H1 (cell line): ENCODE data around the gene OTUB1. TPM values are rescaled to one million over a fixed set of nuclear protein-coding genes. Genes with fewer than 3 reads are reported as not detected.
"Not testable (repeated sequence)": the region's sequence is repeated elsewhere in the genome, so short reads cannot be mapped to it uniquely, and the experiment has no call there.

Source experiments
- CTCF ChIA-PET: fragments of 300-600 bp; sonication (Branson Sonifier 250); formaldehyde crosslinking; loops from one replicate; lab custom pipeline; 2021; ENCODE audit not compliant: partially characterized antibody; lab: Charles Lee
- POLR2A ChIA-PET: fragments of 300-600 bp; sonication (Branson Sonifier 250); formaldehyde crosslinking; loops from one replicate; lab custom pipeline; 2021; ENCODE audit warnings: inconsistent platforms; ENCODE audit not compliant: partially characterized antibody; lab: Charles Lee
- DNase-seq, 2 experiments: peaks; one replicate each; pipeline versions ENCODE4 v3.0.0 to v3.0.0-alpha.2; 2010 to 2022; ENCODE audit warnings: low spot score in 2 of 2, low read depth in 1 of 2, mixed read lengths in 1 of 2
- FAIRE-seq: peaks from 2 replicates; lab custom pipeline; 2011; peaks lifted over from hg19 to GRCh38; lab: Jason Lieb, UNC
- H2AFZ ChIP-seq: 2 replicates; pipeline ENCODE4 v1.8.1; 2012; ENCODE audit warnings: low read length, inconsistent platforms
- H2AK5ac ChIP-seq: 2 replicates; pipeline ENCODE4 v1.6.1; 2013; ENCODE audit warnings: low read depth, low read length
- H2BK120ac ChIP-seq: replicated peaks from 2 replicates; pipeline ENCODE3; 2013; ENCODE audit warnings: low read depth, low read length, inconsistent platforms
- H2BK12ac ChIP-seq: 2 replicates; pipeline ENCODE4 v1.6.1; 2013; ENCODE audit warnings: low read depth, low read length
- H2BK15ac ChIP-seq: 2 replicates; pipeline ENCODE4 v1.6.1; 2013; ENCODE audit warnings: low read length
- H2BK20ac ChIP-seq: 2 replicates; pipeline ENCODE4 v1.6.1; 2013; ENCODE audit warnings: low read length
- H2BK5ac ChIP-seq: 2 replicates; pipeline ENCODE4 v1.6.1; 2013; ENCODE audit warnings: low read depth, low read length
- H3K14ac ChIP-seq: 2 replicates; pipeline ENCODE4 v1.6.1; 2013; ENCODE audit warnings: inconsistent platforms; ENCODE audit not compliant: insufficient read length
- H3K18ac ChIP-seq: 2 replicates; pipeline ENCODE4 v1.6.1; 2013; ENCODE audit warnings: low read length; ENCODE audit errors: extremely low read depth
- H3K23ac ChIP-seq: 2 replicates; pipeline ENCODE4 v1.6.1; 2013; ENCODE audit warnings: inconsistent platforms; ENCODE audit not compliant: insufficient read length
- H3K23me2 ChIP-seq: 2 replicates; pipeline ENCODE4 v1.6.1; 2013; ENCODE audit warnings: low read depth, low read length
- H3K27ac ChIP-seq: 2 replicates; pipeline ENCODE4 v1.6.1; 2011; ENCODE audit warnings: low read depth, low read length, inconsistent platforms
- H3K27me3 ChIP-seq, 4 experiments: replicated peaks in 1 of 4; 1 replicate in 1 of 4; 2 replicates in 3 of 4; pipeline versions ENCODE4 v1.6.1 to v1.8.1; 2011 to 2013; ENCODE audit warnings: low read length in 3 of 4, mild to moderate bottlenecking in 3 of 4, inconsistent platforms in 2 of 4, mixed read lengths in 2 of 4, moderate library complexity in 1 of 4; ENCODE audit not compliant: control insufficient read depth in 3 of 4, insufficient read depth in 3 of 4; ENCODE audit errors: extremely low read depth in 1 of 4
- H3K36me3 ChIP-seq, 4 experiments: 2 replicates each; pipeline versions ENCODE4 v1.6.1 to v1.8.1; 2011 to 2013; ENCODE audit warnings: mild to moderate bottlenecking in 4 of 4, low read length in 3 of 4, moderate library complexity in 2 of 4, control low read depth in 1 of 4, inconsistent platforms in 1 of 4; ENCODE audit not compliant: insufficient read depth in 4 of 4, control insufficient read depth in 2 of 4
- H3K4ac ChIP-seq: replicated peaks from 2 replicates; pipeline ENCODE3; 2013; ENCODE audit warnings: low read length, low read depth, mixed read lengths, inconsistent platforms; ENCODE audit not compliant: insufficient read length
- H3K4me1 ChIP-seq, 4 experiments: replicated peaks in 1 of 4; 1 replicate in 1 of 4; 2 replicates in 3 of 4; pipeline versions ENCODE4 v1.6.1 to v1.8.1; 2011 to 2013; ENCODE audit warnings: low read length in 3 of 4, inconsistent platforms in 2 of 4, mixed read lengths in 1 of 4; ENCODE audit not compliant: insufficient read depth in 4 of 4, control insufficient read depth in 3 of 4
- H3K4me2 ChIP-seq, 2 experiments: 2 replicates each; pipeline versions ENCODE4 v1.6.1 to v1.8.1; 2011 to 2013; ENCODE audit warnings: low read depth in 2 of 2, low read length in 2 of 2, control low read depth in 1 of 2, inconsistent platforms in 1 of 2, mild to moderate bottlenecking in 1 of 2; ENCODE audit not compliant: insufficient read depth in 1 of 2
- H3K4me3 ChIP-seq, 4 experiments: fragments of 200-600, 300-600 bp in 1 of 4; sonication (generic), shearing (Covaris generic), sonication (Bioruptor Twin) in 1 of 4; 2 replicates each; pipeline versions ENCODE4 v1.5.1 to v1.8.1; 2011 to 2016; ENCODE audit warnings: low read length in 4 of 4, low read depth in 3 of 4, control low read depth in 2 of 4, inconsistent platforms in 2 of 4, mild to moderate bottlenecking in 2 of 4, mixed read lengths in 1 of 4, moderate library complexity in 1 of 4; ENCODE audit not compliant: insufficient read depth in 2 of 4; ENCODE audit errors: extremely low read depth in 1 of 4
- H3K56ac ChIP-seq: replicated peaks from 2 replicates; pipeline ENCODE3; 2013; ENCODE audit warnings: low read depth, mild to moderate bottlenecking, mixed read lengths, low read length, inconsistent platforms; ENCODE audit not compliant: insufficient read length
- H3K79me1 ChIP-seq: 2 replicates; pipeline ENCODE4 v1.6.1; 2013; ENCODE audit warnings: low read depth, low read length, control low read depth
- H3K79me2 ChIP-seq, 2 experiments: 2 replicates each; pipeline versions ENCODE4 v1.6.1 to v1.8.1; 2012 to 2013; ENCODE audit warnings: low read length in 2 of 2, mild to moderate bottlenecking in 2 of 2, inconsistent platforms in 1 of 2; ENCODE audit not compliant: insufficient read depth in 2 of 2, control insufficient read depth in 1 of 2
- H3K9ac ChIP-seq, 4 experiments: replicated peaks in 1 of 4; 1 replicate in 1 of 4; 2 replicates in 3 of 4; pipeline versions ENCODE4 v1.6.1 to v1.8.1; 2011 to 2013; ENCODE audit warnings: low read depth in 3 of 4, low read length in 3 of 4, control low read depth in 2 of 4, mild to moderate bottlenecking in 2 of 4, moderate library complexity in 2 of 4, inconsistent platforms in 1 of 4; ENCODE audit errors: extremely low read depth in 1 of 4
- H3K9me3 ChIP-seq, 2 experiments: 2 replicates each; pipeline versions ENCODE4 v1.6.1 to v1.8.1; 2012 to 2013; ENCODE audit warnings: mild to moderate bottlenecking in 2 of 2, moderate library complexity in 2 of 2, control low read depth in 1 of 2, inconsistent platforms in 1 of 2, low read depth in 1 of 2, low read length in 1 of 2, mixed read lengths in 1 of 2; ENCODE audit not compliant: insufficient read depth in 2 of 2
- H4K20me1 ChIP-seq, 2 experiments: replicated peaks in 1 of 2; 2 replicates each; pipeline versions ENCODE3 to v1.8.1; 2011 to 2013; ENCODE audit warnings: inconsistent platforms in 2 of 2, low read length in 2 of 2, mild to moderate bottlenecking in 1 of 2; ENCODE audit not compliant: insufficient read depth in 2 of 2, control insufficient read depth in 1 of 2
- H4K5ac ChIP-seq: 2 replicates; pipeline ENCODE4 v1.6.1; 2013; ENCODE audit warnings: low read length, low read depth, mixed read lengths, inconsistent platforms; ENCODE audit not compliant: insufficient read length
- H4K8ac ChIP-seq: 2 replicates; pipeline ENCODE4 v1.8.0; 2013; ENCODE audit warnings: mild to moderate bottlenecking, moderate library complexity, low read length, inconsistent platforms; ENCODE audit not compliant: insufficient read depth; ENCODE audit errors: extremely low read depth
- H4K91ac ChIP-seq: replicated peaks from 2 replicates; pipeline ENCODE3; 2013; ENCODE audit warnings: low read length, mixed read lengths, inconsistent platforms; ENCODE audit not compliant: insufficient read length
- ATF2 ChIP-seq: IDR thresholded peaks from 2 replicates; pipeline ENCODE4 v1.6.1; 2012; ENCODE audit warnings: low read length, inconsistent platforms
- MAFK ChIP-seq: IDR thresholded peaks from 2 replicates; pipeline ENCODE4 v1.6.1; 2012; ENCODE audit warnings: low read depth, mild to moderate bottlenecking, improper control_type of control experiment, low read length
- SP4 ChIP-seq: IDR thresholded peaks from 2 replicates; pipeline ENCODE4 v1.6.1; 2012; ENCODE audit warnings: low read length, inconsistent platforms
- TCF12 ChIP-seq: IDR thresholded peaks from 2 replicates; pipeline ENCODE4 v1.6.1; 2011; ENCODE audit warnings: low read depth, mild to moderate bottlenecking, low read length
- TEAD4 ChIP-seq: IDR thresholded peaks from 2 replicates; pipeline ENCODE4 v1.6.1; 2012; ENCODE audit warnings: low read depth, low read length, inconsistent platforms, mixed read lengths
- WGBS, 2 experiments: shearing (Covaris generic) in 1 of 2; methylation state at CpG; one replicate each; pipeline versions ENCODE4 v1.1.6 to v1.1.7; 2013 to 2015; ENCODE audit warnings: low lambda C conversion rate in 2 of 2, mixed read lengths in 2 of 2, inconsistent platforms in 1 of 2, low coverage in 1 of 2, missing lambda C conversion rate in 1 of 2; ENCODE audit not compliant: insufficient replicate concordance in 2 of 2, insufficient coverage in 1 of 2, insufficient read length in 1 of 2; ENCODE audit errors: extremely low coverage in 1 of 2, missing lambda C conversion rate in 1 of 2; 5-methylcytosine and 5-hydroxymethylcytosine counted together
- polyA plus RNA-seq, 7 experiments: library from polyadenylated mRNA; depleted of rRNA in 3 of 7; stranded (reverse) in 5 of 7; unstranded in 2 of 7; fragments of >200 nt in 5 of 7; fragments of 200-250 nt in 2 of 7; gene quantifications; 1 replicate in 5 of 7; 2 replicates in 1 of 7; 4 replicates in 1 of 7; pipeline versions ENCODE4 v1.2.1 to v1.2.3, GENCODE V29; 2011 to 2013; ENCODE audit warnings: missing spikeins in 2 of 7, mixed read lengths in 2 of 7
- total RNA-seq: library from RNA; stranded (reverse); fragmentation: NEBNext Ultra II Directional; extraction: Animal tissue kit (Norgen Biotek cat#: 25700); gene quantifications from 2 replicates; pipeline ENCODE4 v1.2.1, GENCODE V29; 2021

OTUB1 gene
- total and polyA plus RNA-seq, 2 of the 8 experiments (the other 6 are each of a cell fraction or from before 2014, with no cell fraction given): 110 to 274 TPM

GRCh38 chr11:63961608-63962412 is 24.4 kb upstream of the OTUB1 start (continued):
- no peak for TF ChIP-seq TEAD4
- TF ChIP-seq TCF12: no peak
- TF ChIP-seq MAFK: no peak
- TF ChIP-seq ATF2: no peak
- no peak for TF ChIP-seq SP4
- TF ChIP-seq, all 59 proteins: peak for 0

- H2BK12ac ChIP-seq, H4K91ac ChIP-seq, DNase-seq, H3K4ac ChIP-seq, H4K5ac ChIP-seq, H3K56ac ChIP-seq, H3K36me3 ChIP-seq, H2BK15ac ChIP-seq, H2AFZ ChIP-seq, H3K79me1 ChIP-seq, H2BK120ac ChIP-seq, H2BK20ac ChIP-seq, H3K23ac ChIP-seq, H3K27ac ChIP-seq, H3K18ac ChIP-seq, H3K4me2 ChIP-seq, H3K4me1 ChIP-seq, H2AK5ac ChIP-seq, H4K20me1 ChIP-seq, H3K79me2 ChIP-seq, H2BK5ac ChIP-seq, H3K23me2 ChIP-seq, FAIRE-seq, H4K8ac ChIP-seq, H3K9me3 ChIP-seq, H3K9ac ChIP-seq, H3K4me3 ChIP-seq, H3K14ac ChIP-seq: not testable (repeated sequence)
- WGBS, 2 experiments: 92% methylated on average over 4 of the region's 4 CpGs; no CpG with 5 or more reads in 1 of the 2 experiments
- CTCF ChIA-PET: interaction anchor here (1.0 to 1.6 kb wide), 3 partner anchors 16 to 63 kb away, joined by 3 to 5 read pairs (median 3); no protein-coding TSS in a partner anchor
- POLR2A ChIA-PET: interaction anchor here (1.6 to 5.4 kb wide), 5 partner anchors 11 to 43 kb away, joined by 3 to 31 read pairs (median 5); no protein-coding TSS in a partner anchor
- peaks cover 0 to 11% (median 0%) of the 10 kb centered on the region in 4 experiments; a peak in 2 of 7 replicates for H3K27me3 ChIP-seq
Observed at GRCh38 chr11:63963895-63964294, 22.3 kb upstream of the OTUB1 start.
